Mononuclear cell (primary cell): Measurements from ENCODE around the gene LEKR1. TPM values are rescaled to one million over a fixed set of nuclear protein-coding genes. Genes with fewer than 3 reads are reported as not detected.

ENCODE experiments used
- H3K27me3 ChIP-seq: 2 replicates; pipeline ENCODE4 v1.6.0; 2011; ENCODE audit warnings: low read length, control low read depth; ENCODE audit not compliant: insufficient read depth
- H3K4me1 ChIP-seq: 2 replicates; pipeline ENCODE4 v1.5.1; 2011; ENCODE audit warnings: mild to moderate bottlenecking, low read length, control low read depth; ENCODE audit not compliant: insufficient read depth
- H3K4me3 ChIP-seq: 2 replicates; pipeline ENCODE4 v1.5.1; 2011; ENCODE audit warnings: mild to moderate bottlenecking, low read length, moderate library complexity
- H3K9me3 ChIP-seq: 2 replicates; pipeline ENCODE4 v1.5.1; 2011; ENCODE audit warnings: low read depth, mild to moderate bottlenecking, control low read depth, low read length
- total RNA-seq: library from RNA; depleted of rRNA; stranded (reverse); fragments of >200 nt; gene quantifications from one replicate; pipeline ENCODE4 v1.2.3, GENCODE V29; 2012

LEKR1 gene
- total RNA-seq, 1 donor: 9.4 TPM

DNA sequence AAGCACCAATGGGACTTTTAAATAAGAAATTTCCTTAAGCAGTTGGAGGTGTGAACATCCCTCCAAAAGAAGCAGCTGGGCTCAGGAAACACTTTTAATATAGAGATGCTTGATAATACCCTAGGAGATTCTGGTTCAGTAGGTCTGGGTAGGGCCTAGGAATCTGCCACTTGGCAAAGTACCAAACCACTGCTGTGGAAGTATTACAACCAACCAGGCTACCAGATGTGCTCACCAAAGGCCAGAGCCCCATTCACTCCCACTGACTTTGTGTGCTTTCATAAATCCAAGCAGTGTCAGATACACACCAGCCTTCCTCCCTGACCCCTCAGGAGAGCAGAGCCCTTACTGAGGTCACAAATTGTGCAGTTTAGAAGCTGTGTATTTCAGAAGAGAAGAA, 171.2 kb downstream of the LEKR1 start:
- H3K4me1 ChIP-seq: no peaks in the 10 kb centered on the region
- H3K4me3 ChIP-seq: no peak overlapping the region
- no peaks in the 10 kb centered on the region for H3K27me3 ChIP-seq
- H3K9me3 ChIP-seq: no peaks in the 10 kb centered on the region

DNA sequence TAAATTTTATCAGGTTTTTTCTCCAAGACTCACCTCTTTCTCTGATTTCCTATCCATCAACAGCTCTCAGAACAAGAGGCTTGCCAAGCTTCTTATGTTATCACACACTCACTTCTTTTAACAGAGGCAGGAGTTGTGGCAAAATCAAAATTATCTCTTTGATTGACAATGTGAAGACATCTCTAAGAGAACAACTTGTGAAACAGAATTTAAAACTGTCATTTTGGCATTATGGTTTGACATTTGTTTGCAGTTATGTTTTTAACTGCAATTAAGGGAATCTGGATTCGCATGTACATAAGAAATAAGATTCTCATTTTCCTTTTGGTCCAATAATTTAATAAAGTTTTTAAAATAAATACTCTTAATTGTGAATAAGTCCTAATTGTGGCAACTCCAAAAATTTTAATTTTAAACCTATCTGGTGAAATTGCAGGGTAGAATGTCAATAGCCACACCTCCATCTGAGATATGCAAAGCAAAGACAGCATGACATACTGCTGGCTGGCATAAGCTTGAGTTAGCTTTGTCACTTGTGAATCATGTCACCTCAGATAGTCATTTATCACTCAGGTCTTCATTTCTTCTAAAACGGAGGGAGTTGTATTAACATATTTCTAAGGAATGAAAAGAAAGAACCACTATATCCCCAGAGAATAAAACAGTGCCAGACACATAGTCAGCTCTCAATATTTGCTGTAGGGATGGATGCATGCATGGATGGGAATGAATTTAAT, 175.2 kb downstream of the LEKR1 start:
- Histone ChIP-seq H3K27me3 (no peaks in the 10 kb centered on the region), H3K4me1 (no peaks in the 10 kb centered on the region), H3K9me3 (no peaks in the 10 kb centered on the region), H3K4me3 (no peak overlapping the region)

DNA sequence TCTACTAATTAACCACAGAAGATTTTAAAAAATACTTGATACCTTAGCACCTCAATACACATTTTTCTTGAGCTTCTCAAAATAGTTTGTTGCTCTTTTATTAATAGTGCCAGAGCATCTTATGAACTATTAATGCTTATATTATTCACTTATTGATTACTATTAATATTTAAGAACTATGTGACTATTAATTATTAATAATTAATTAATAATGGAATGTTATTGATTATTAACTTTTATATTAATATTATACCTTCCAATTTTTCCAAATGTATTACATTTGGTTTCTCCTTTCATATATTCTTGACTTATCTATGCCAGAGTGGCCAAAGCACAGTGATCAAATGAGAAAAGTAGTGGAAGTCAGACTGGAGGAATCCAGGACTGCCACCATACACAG, 195.5 kb downstream of the LEKR1 start:
- Histone ChIP-seq H3K4me1 (no peaks in the 10 kb centered on the region), H3K27me3 (no peaks in the 10 kb centered on the region), H3K4me3 (no peak overlapping the region), H3K9me3 (no peaks in the 10 kb centered on the region)

GRCh38 chr3:157023226-157023625, 197.1 kb downstream of the LEKR1 start:
- Histone ChIP-seq H3K4me3 (no peak overlapping the region), H3K4me1 (no peaks in the 10 kb centered on the region), H3K9me3 (no peaks in the 10 kb centered on the region), H3K27me3 (no peaks in the 10 kb centered on the region)

GRCh38 chr3:157026091-157026490, 199.9 kb downstream of the LEKR1 start:
- H3K4me3 ChIP-seq: no peak overlapping the region
- H3K27me3 ChIP-seq: no peaks in the 10 kb centered on the region
- H3K9me3 ChIP-seq: no peaks in the 10 kb centered on the region
- H3K4me1 ChIP-seq: peaks cover 3% of the 10 kb centered on the region

DNA sequence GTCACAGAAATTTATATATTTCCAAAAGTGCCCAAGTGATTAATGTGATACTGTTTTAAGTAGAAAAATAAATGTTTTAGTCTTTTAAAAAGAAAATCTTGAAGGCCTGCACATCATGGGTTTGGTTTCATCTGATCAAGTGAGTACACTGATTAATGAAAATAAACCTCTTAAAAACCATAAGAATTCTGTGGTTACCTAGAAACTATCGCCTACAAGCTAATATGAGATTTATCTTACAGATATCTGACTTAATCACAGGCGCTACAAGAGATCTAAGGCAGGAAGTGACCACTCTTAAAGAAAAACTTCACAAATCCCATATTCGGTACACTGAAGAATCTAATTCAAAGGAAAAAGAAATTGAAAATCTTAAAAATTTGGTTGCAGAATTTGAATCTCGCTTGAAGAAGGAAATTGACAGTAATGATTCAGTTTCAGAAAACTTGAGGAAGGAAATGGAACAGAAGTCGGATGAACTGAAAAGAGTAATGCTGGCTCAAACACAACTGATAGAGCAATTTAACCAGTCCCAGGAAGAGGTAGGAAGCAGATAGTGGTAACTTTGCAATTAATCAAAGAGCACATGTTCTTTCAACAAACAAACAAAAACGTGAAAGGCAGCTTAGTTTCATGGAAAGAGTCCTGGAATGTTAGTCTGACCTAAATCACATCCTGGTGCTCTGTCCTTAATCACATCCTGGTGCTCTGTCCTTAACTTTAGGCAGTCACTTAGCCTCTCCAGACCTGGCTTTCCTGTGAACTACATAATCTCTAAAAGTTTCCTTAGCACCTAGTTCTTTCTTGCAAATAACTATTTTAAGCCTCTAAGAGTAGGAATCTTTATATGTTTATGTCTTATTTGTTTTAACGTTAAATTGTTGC, 201.9 kb downstream of the LEKR1 start:
- H3K27me3 ChIP-seq: no peaks in the 10 kb centered on the region
- H3K4me3 ChIP-seq: no peak overlapping the region
- H3K4me1 ChIP-seq: peaks cover 3% of the 10 kb centered on the region
- H3K9me3 ChIP-seq: no peaks in the 10 kb centered on the region

- H3K27me3 ChIP-seq: no peaks in the 10 kb centered on the region
- peaks cover 3% of the 10 kb centered on the region for H3K4me1 ChIP-seq
- no peaks in the 10 kb centered on the region for H3K9me3 ChIP-seq
- no peak overlapping the region for H3K4me3 ChIP-seq
Observed at GRCh38 chr3:157029365-157029790, 203.2 kb downstream of the LEKR1 start.

DNA sequence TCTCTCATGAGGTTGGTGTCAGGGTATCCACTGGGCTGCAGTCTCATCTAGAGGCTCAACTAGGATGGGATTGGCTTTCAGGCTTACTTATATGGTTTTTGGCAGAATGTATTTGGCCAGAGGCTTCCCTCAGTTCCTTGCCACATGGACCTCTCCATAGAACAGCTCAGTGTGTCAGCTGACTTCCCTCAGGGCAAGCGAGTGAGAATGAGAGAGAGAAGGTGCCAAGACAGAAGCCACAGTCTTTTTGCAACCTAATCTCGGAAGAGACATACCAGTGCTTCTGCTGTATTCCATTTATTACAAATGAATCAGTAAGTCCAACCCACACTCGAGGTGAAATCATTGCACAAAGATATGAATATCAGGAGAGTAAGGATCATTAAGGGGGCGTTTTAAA, 204.6 kb downstream of the LEKR1 start:
- Histone ChIP-seq H3K27me3 (no peaks in the 10 kb centered on the region), H3K4me3 (no peak overlapping the region)

GRCh38 chr3:157033001-157033400, 206.8 kb downstream of the LEKR1 start:
- H3K4me1 ChIP-seq: peaks cover 3% of the 10 kb centered on the region
- H3K9me3 ChIP-seq: no peaks in the 10 kb centered on the region
- peaks cover 4% of the 10 kb centered on the region for H3K27me3 ChIP-seq
- no peak overlapping the region for H3K4me3 ChIP-seq

More for the DNA sequence above, 204.6 kb downstream of the LEKR1 start:
- Histone ChIP-seq H3K4me1 (peaks cover 3% of the 10 kb centered on the region), H3K9me3 (no peaks in the 10 kb centered on the region)

DNA sequence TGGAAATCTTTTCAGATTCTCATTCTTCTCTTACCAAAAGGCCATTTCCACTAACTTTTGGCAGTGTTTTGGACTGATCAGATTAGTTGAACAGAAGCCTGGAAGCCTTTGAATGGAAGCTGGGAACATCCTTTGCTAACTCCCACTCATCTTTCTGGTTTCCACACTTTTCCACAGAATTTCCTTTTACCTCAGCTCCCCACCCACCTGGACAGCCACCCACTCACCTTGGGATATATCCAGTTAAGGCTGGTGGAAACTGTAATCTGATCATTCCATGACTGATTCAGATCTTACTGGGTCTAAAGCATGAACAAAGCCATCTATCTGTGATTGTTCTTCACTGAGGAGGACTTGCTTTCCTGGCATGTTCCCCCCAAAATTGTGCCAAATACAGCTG, 214.3 kb downstream of the LEKR1 start:
- H3K9me3 ChIP-seq: no peaks in the 10 kb centered on the region
- peaks cover 5% of the 10 kb centered on the region for H3K27me3 ChIP-seq
- no peak overlapping the region for H3K4me3 ChIP-seq
- no peaks in the 10 kb centered on the region for H3K4me1 ChIP-seq

- H3K4me1 ChIP-seq: no peaks in the 10 kb centered on the region
- peaks cover 2% of the 10 kb centered on the region for H3K27me3 ChIP-seq
- no peaks in the 10 kb centered on the region for H3K9me3 ChIP-seq
- H3K4me3 ChIP-seq: no peak overlapping the region
Observed at GRCh38 chr3:157042226-157042625, 216.1 kb downstream of the LEKR1 start.

- H3K27me3 ChIP-seq: no peaks in the 10 kb centered on the region
- no peaks in the 10 kb centered on the region for H3K4me1 ChIP-seq
- no peaks in the 10 kb centered on the region for H3K9me3 ChIP-seq
- no peak overlapping the region for H3K4me3 ChIP-seq
Observed at GRCh38 chr3:157043771-157044170, 217.6 kb downstream of the LEKR1 start.

GRCh38 chr3:157045238-157045850, 219.2 kb downstream of the LEKR1 start:
- H3K4me3 ChIP-seq: no peak overlapping the region
- no peaks in the 10 kb centered on the region for H3K9me3 ChIP-seq

DNA sequence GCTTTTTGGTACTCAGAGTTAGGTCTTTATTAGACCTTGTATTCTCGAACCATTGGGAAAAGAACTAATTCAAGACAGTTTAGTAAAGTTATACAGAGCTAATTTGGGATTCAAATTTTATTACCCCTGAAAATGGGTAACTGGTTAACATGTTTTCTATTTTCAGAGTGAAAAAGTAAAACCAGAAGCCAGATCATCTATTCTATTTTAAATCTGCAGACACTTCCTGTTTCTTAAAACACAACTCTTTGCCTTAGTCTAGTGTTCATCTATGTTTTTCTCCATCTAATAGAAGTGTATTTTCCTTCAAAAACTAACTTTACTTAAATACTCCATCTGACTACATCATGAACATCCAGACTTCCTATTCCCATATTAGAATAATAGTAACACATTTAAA, 220.4 kb downstream of the LEKR1 start:
- Histone ChIP-seq H3K4me1 (no peaks in the 10 kb centered on the region), H3K4me3 (no peak overlapping the region), H3K27me3 (no peaks in the 10 kb centered on the region), H3K9me3 (no peaks in the 10 kb centered on the region)

More at GRCh38 chr3:157045238-157045850, 219.2 kb downstream of the LEKR1 start:
- Histone ChIP-seq H3K27me3 (no peaks in the 10 kb centered on the region), H3K4me1 (no peaks in the 10 kb centered on the region)

- no peaks in the 10 kb centered on the region for H3K9me3 ChIP-seq
- H3K4me3 ChIP-seq: no peak overlapping the region
- H3K4me1 ChIP-seq: no peaks in the 10 kb centered on the region
- H3K27me3 ChIP-seq: no peaks in the 10 kb centered on the region
Observed at GRCh38 chr3:157051055-157051454, 224.9 kb downstream of the LEKR1 start.
